GM21381 (cell line): ENCODE data around the gene KAZALD1.
A peak's percentile ranks its signal among the peaks of the same experiment; 100 is the strongest.

Experiments
- ATAC-seq: cut with Tn5 transposase; IDR thresholded peaks from one replicate; pipeline ENCODE4 v1.9.1; 2021; ENCODE audit warnings: mild to moderate bottlenecking, moderate library complexity; ENCODE audit not compliant: unreplicated experiment

The KAZALD1 gene

DNA sequence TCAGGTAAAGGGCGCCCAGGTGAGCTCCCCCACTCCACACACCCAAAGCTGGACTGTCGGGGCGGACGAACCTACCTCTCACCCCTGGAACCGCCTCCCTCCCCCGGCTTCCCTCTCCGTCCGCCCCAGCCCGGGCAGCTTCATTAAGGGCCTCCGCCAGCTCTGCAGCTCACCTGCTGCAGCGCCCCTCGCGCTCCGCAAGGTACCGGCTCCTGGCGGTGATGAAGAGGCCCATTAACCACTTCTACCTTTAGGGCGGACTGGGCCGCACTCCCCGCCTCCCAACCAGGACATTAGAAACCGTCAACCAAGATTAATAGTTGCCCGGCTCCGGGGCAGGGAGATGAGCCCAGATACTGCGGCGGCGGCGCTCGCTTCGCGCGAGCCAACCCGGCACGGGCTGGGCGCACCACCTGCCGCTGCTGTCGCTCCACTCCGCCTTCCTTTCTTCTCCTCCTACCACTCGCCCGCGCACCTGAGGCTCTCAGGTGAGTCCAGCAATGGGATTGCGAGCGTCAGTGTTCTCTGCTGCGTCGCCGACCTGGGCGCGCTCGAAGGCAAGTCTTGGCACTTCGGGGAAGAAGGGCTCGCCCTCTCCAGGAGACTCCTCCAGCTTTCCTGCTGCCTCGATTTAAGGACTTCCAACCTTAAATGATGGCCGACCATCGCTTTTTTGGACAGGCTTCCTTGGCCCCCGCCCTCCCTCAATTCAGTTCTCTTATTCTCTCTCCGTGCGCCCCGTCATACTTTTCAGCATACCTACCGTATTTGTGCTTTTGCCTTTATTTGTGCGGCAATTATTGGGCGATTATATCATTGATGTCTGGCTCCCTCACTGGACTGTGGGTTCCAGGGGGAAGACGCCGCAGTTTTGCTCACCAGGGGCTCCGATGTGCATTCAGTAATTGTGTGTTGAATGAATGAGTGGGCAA is 13.6 kb upstream of the KAZALD1 start:
- ATAC-seq, result no peak

- no peak for ATAC-seq
Measured at GRCh38 chr10:101050208-101051069, 11.3 kb upstream of the KAZALD1 start.

DNA sequence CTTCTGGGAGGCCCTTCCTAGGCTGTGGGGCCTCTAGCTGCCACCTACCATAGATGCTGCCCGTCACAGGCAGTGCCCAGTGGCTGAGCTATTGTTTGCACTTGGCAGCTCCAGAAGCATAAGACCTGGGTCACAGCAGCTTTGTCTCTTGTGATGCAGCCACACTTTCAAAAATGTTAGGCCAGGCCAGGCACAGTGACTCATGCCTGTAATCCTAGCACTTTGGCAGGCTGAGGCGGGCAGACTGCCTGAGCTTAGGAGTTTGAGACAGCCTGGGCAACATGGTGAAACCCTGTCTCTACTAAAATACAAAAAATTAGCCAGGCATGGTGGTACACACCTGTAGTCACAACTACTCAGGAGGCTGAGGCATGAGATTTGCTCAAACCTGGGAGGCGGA is 9.5 kb upstream of the KAZALD1 start:
- no peak for ATAC-seq

DNA sequence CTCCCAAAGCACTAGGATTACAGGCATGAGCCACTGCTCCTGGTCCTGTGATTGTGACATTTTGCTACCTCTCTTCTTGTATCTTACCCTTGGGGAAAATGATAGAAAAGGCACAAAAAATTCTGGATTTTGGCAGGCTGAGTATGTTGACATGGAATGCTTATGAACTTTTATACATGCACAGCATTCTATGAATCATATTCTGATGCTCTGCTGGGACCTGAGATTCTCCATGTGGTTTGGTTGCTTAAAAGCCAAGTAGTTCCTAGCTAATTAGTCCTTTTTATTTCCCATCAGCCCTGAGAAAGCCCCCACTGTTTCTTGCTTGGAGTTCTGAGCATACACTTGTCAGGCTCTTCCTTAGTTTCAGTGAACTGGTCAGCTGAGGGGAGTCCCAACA is 8.3 kb upstream of the KAZALD1 start:
- ATAC-seq, result no peak

- no peak for ATAC-seq
Measured at GRCh38 chr10:101054351-101054750, 7.4 kb upstream of the KAZALD1 start.

DNA sequence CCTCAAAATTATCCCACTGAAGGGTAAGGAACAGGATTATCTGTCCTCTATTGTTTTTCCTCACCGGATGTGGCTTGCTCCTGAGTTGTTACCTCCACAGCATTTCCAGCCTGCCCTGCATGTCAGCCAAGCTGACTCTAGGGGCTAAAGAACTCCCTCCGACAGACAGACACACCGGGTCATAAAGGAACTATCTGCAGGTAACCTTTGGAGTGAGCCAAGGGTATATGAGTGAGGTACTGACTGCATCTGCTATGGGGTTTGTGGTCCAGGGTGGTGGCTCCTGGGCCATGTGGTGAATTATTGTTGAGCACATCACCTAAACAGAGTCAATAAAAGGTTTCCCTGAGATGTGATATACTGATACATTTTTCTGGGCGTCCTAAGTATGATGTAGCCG is 6.9 kb upstream of the KAZALD1 start:
- no peak for ATAC-seq

DNA sequence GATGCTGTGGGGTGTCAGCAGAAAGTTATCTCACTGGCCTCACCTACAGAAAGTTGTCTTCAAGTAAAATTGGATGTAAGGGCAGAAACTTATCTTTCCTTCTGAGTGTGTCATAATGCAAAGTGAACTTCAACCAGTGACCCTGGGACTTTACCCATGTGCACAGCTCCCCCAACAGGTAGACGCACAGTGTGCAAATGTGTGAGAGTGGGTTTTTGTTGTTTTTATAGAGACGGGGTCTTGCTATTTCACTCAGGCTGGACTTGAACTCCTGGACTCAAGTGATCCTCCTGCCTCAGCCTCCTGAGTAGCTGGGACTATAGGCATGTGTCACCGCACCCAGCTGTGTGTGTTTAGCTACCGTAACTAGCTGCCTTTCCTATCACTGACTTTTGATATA is 6.4 kb upstream of the KAZALD1 start:
- no peak for ATAC-seq

- ATAC-seq, result no peak
Measured at GRCh38 chr10:101056365-101057151, 5.2 kb upstream of the KAZALD1 start.

- peak; percentile 44 for ATAC-seq
Measured at GRCh38 chr10:101060036-101060950, 1.5 kb upstream of the KAZALD1 start.

DNA sequence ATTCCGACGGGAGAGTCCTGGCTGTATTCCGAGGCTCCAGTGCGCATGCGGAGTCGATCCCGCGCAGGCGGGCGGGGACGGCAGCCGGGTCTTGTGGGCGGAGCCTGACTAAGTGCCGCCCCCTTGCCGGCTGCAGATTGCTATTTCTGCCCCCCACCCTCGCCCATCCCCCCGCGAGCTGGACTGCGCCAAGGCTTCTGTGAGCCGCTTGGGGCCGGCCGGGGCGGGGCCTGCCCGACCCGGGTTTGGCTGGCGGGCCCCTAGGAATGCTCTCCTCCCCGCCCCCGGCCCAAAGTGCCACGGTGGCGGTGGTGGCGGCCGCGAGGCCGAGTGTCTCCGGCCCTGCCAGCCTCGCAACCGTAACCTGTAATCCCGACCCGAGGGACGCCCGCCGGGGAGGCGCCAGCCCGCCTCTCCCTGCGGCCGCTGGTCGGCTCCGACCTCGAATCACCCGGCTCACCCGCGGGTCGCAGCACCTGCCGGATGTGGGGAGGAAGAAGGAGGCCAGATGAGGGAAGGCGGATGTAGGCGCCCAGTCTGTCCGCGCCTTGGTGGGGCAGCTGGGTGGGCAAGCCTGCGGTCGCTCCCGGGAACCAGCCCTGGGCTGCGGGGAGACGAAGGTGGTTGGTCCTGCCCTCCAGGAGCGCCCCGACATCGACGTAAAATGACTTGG is 702 bp upstream of the KAZALD1 start:
- peak; percentile 56 for ATAC-seq

DNA sequence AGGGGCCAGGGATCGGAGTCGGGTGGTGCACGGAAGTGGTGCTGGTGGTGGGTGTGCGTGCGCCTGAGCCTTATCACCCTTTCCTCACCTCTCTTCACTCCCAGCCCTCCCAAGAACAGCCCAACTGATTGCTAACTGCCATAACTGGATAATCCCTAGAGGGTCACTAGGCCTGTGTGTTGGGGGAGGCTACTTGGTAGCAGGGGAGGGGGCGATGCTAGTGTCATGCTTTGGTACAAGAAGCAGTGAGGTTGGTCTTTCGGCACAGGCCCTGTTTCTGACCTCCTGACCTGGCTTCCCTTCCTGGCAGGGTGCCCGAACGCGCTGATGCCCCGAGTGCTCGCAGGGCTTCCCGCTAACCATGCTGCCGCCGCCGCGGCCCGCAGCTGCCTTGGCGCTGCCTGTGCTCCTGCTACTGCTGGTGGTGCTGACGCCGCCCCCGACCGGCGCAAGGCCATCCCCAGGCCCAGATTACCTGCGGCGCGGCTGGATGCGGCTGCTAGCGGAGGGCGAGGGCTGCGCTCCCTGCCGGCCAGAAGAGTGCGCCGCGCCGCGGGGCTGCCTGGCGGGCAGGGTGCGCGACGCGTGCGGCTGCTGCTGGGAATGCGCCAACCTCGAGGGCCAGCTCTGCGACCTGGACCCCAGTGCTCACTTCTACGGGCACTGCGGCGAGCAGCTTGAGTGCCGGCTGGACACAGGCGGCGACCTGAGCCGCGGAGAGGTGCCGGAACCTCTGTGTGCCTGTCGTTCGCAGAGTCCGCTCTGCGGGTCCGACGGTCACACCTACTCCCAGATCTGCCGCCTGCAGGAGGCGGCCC is 652 bp downstream of the KAZALD1 start:
- ATAC-seq, result no peak

GRCh38 chr10:101063050-101063525 is 1.3 kb downstream of the KAZALD1 start:
- no peak for ATAC-seq

- no peak for ATAC-seq
Measured at GRCh38 chr10:101063548-101064414, 2.0 kb downstream of the KAZALD1 start.

DNA sequence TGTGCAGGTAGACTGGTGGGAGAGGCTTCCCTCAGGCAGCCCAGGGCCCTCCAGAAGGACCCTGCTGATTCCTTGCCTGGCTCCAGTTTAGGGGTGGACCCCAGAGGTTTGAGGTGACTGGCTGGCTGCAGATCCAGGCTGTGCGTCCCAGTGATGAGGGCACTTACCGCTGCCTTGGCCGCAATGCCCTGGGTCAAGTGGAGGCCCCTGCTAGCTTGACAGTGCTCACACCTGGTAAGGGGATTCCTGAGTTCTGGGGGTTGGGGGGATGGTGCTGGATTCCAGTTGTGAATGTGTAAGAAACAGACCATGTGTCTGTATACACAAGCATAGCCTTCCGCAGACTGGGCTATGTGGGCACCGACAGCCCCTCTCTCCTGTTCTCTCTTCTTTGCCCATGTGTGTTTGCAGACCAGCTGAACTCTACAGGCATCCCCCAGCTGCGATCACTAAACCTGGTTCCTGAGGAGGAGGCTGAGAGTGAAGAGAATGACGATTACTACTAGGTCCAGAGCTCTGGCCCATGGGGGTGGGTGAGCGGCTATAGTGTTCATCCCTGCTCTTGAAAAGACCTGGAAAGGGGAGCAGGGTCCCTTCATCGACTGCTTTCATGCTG is 2.7 kb downstream of the KAZALD1 start:
- ATAC-seq, result no peak

DNA sequence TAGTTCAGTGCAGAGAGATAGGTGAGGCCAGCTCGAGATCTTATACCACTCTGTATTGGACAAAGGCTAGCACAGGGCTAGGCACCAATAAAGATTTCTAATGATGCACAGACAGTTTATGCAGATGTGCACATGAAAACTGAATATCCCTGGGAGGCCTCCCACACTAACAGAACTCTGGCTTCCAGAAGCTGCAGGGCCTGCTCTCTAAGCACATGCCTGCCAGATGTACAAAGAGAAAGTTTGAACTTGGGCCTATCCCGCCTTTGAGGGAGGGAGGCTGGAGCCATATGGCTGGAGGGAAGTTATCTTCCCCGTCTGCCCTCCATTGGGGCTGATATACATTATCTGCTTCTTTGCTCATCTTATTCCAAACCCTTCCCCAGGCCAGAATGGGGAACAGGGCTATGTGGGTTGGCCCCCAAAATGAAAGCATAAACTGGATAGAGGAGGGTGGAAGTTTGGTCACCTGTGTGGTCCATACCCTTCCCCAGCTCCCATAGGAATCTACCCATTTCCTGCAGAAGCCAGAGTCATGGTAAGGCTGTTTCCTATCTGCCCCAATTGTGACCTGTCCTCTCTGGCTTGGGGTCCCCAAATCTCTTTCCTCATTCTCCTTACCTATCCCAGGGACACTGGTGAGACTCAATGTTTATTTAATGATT is 3.8 kb downstream of the KAZALD1 start:
- no peak for ATAC-seq

GRCh38 chr10:101066146-101066895 is 4.5 kb downstream of the KAZALD1 start:
- no peak for ATAC-seq
